Thyroid gland (tissue), 4 donors: ENCODE data around the gene VOPP1.

Experiments
- POLR2A ChIP-seq, 2 donors: fragments of 450-650 bp; IDR thresholded peaks; one replicate each; pipeline ENCODE4 v1.6.1; 2017; ENCODE audit warnings: antibody characterized with exemption in 2 of 2, mild to moderate bottlenecking in 2 of 2, moderate library complexity in 1 of 2
- TF ChIP-seq, protein P1 (sequence below), 6 experiments: fragments of 200-600 bp in 3 of 6; fragments of 450-650 bp in 3 of 6; sonication (generic) in 3 of 6; IDR thresholded peaks; one replicate each; pipeline ENCODE4 v1.5.1; 2016 to 2019; ENCODE audit warnings: antibody characterized with exemption in 6 of 6, mild to moderate bottlenecking in 2 of 6, inconsistent platforms in 1 of 6, moderate library complexity in 1 of 6

DNA sequence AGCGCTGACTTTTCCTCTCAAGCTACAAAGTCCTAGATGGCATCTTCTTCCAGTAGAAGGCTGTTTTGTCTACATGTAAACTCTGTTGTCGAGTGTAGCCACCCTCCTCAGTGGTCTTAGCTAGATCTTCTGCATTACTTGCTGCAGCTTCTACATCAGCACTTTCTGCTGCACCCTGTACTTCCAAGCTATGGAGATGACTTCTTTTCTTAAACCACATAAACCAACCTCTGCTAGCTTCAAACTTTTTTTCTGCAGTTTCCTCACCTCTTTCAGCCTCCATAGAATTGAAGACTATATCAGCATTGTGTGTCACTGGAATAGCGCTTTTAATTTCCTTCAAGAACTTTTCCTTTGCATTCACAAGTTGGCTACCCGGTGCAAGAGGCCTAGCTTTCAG, 119.3 kb downstream of the VOPP1 start:
- TF ChIP-seq, protein P1, sequence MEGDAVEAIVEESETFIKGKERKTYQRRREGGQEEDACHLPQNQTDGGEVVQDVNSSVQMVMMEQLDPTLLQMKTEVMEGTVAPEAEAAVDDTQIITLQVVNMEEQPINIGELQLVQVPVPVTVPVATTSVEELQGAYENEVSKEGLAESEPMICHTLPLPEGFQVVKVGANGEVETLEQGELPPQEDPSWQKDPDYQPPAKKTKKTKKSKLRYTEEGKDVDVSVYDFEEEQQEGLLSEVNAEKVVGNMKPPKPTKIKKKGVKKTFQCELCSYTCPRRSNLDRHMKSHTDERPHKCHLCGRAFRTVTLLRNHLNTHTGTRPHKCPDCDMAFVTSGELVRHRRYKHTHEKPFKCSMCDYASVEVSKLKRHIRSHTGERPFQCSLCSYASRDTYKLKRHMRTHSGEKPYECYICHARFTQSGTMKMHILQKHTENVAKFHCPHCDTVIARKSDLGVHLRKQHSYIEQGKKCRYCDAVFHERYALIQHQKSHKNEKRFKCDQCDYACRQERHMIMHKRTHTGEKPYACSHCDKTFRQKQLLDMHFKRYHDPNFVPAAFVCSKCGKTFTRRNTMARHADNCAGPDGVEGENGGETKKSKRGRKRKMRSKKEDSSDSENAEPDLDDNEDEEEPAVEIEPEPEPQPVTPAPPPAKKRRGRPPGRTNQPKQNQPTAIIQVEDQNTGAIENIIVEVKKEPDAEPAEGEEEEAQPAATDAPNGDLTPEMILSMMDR (IDR thresholded peaks at IDR 0.05): no peak
- TF ChIP-seq POLR2A (IDR thresholded peaks at IDR 0.05): no peak
